Spleen (tissue), 11 donors: ENCODE data around the gene RGL4. TPM values are rescaled to one million over a fixed set of nuclear protein-coding genes. Genes with fewer than 3 reads are reported as not detected.

Experiments used
- DNase-seq: peaks from one replicate; pipeline ENCODE4 v3.0.0-alpha.2; 2020
- H3K27ac ChIP-seq, 8 donors: fragments of 200-600 bp; sonication (generic) in 7 of 8; 1 replicate in 4 of 8; 2 replicates in 4 of 8; pipeline versions ENCODE4 v1.5.0 to v1.8.0; 2016 to 2021; ENCODE audit warnings: inconsistent platforms in 4 of 8, mild to moderate bottlenecking in 4 of 8, moderate library complexity in 1 of 8
- H3K27me3 ChIP-seq, 7 donors: fragments of 200-600 bp; sonication (generic) in 6 of 7; replicated peaks in 1 of 7; 1 replicate in 4 of 7; 2 replicates in 3 of 7; pipeline versions ENCODE4 v1.5.0 to v1.8.0; 2016 to 2021; ENCODE audit warnings: inconsistent platforms in 3 of 7, mild to moderate bottlenecking in 1 of 7
- H3K36me3 ChIP-seq, 6 donors: fragments of 200-600 bp; sonication (generic) in 5 of 6; 1 replicate in 4 of 6; 2 replicates in 2 of 6; pipeline versions ENCODE4 v1.5.0 to v1.8.0; 2016 to 2021; ENCODE audit warnings: inconsistent platforms in 2 of 6
- H3K4me1 ChIP-seq, 6 donors: fragments of 200-600 bp; sonication (generic) in 5 of 6; 1 replicate in 3 of 6; 2 replicates in 3 of 6; pipeline versions ENCODE4 v1.5.0 to v1.8.0; 2016 to 2021; ENCODE audit warnings: inconsistent platforms in 3 of 6
- H3K4me3 ChIP-seq, 8 donors: fragments of 200-600 bp; sonication (generic) in 7 of 8; 1 replicate in 4 of 8; 2 replicates in 4 of 8; pipeline versions ENCODE4 v1.5.0 to v1.8.0; 2016 to 2021; ENCODE audit warnings: inconsistent platforms in 4 of 8, mild to moderate bottlenecking in 4 of 8, moderate library complexity in 2 of 8
- H3K9me3 ChIP-seq, 8 donors: fragments of 200-600 bp; sonication (generic) in 7 of 8; 1 replicate in 4 of 8; 2 replicates in 4 of 8; pipeline versions ENCODE4 v1.5.0 to v1.8.0; 2016 to 2021; ENCODE audit warnings: inconsistent platforms in 4 of 8
- CTCF ChIP-seq, 11 experiments: fragments of 200-600 bp in 7 of 11; fragments of 450-650 bp in 4 of 11; sonication (generic) in 4 of 11; IDR thresholded peaks in 8 of 11; conservative IDR thresholded peaks in 3 of 11; 1 replicate in 7 of 11; 2 replicates in 4 of 11; pipeline versions ENCODE4 v1.4.0 to v1.8.0; 2016 to 2021; ENCODE audit warnings: antibody characterized with exemption in 11 of 11, inconsistent platforms in 4 of 11, mild to moderate bottlenecking in 1 of 11
- POLR2A ChIP-seq, 3 donors: fragments of 450-650 bp; IDR thresholded peaks; one replicate each; pipeline ENCODE4 v1.5.1; 2017; ENCODE audit warnings: antibody characterized with exemption in 3 of 3, mild to moderate bottlenecking in 1 of 3
- POLR2AphosphoS5 ChIP-seq, 3 donors: sonication (generic); formaldehyde crosslinking; IDR thresholded peaks; one replicate each; pipeline ENCODE4 v1.5.1; 2017; ENCODE audit warnings: antibody characterized with exemption in 3 of 3
- WGBS, 5 donors: extraction: QIAGEN DNeasy Blood & Tissue Kit in 3 of 5; methylation state at CpG; one replicate each; pipeline versions ENCODE4 v1.1.5 to v1.1.7; 2013 to 2018; 5-methylcytosine and 5-hydroxymethylcytosine counted together
- intact Hi-C: fragments of 100-400 bp; cut with DNase I; formaldehyde crosslinking; loops from one replicate; pipeline ENCODE4 v1.15.0; 2023; ENCODE audit warnings: low total_unique reads
- polyA plus RNA-seq, 3 donors: library from polyadenylated mRNA; stranded (reverse); fragments of 200-250 nt; gene quantifications; one replicate each; pipeline ENCODE4 v1.2.1, GENCODE V29; 2013
- total RNA-seq, 7 donors: library from RNA; depleted of rRNA in 3 of 7; stranded (reverse); fragments of >200 nt in 3 of 7; fragmentation: NEBNext Ultra II Directional in 4 of 7; extraction: Animal tissue kit (Norgen Biotek cat#: 25700) in 4 of 7; gene quantifications; one replicate each; pipeline versions ENCODE4 v1.1.0 to v1.2.1, GENCODE V29; 2016 to 2021
- donor health status: healthy with polysubstance abuse.
- donor health status: DM: no; HTN: no; CAD: no; lungs with moderate emphysema.
- donor health status: DM: no; HTN: no; CAD: no.
- donor health status: Bipolar disorder and iron deficiency.
- donor health status: healthy.
- donor health status: DM: no; HTN: no; CAD: no.
- donor health status: DM: yes; HTN: yes; CAD: no.

Gene RGL4
- total and polyA plus RNA-seq, 10 donors: 9.6 to 46.6 (median 17.6) TPM

GRCh38 chr22:23695141-23695540 is 4.3 kb downstream of the RGL4 start:
- Histone ChIP-seq H3K9me3 (no peaks in the 10 kb centered on the region), H3K4me3 (peak overlapping the region in 1 of 8 donors; percentile 60), H3K27me3 (no peaks in the 10 kb centered on the region), H3K4me1 (peaks cover 2 to 46% (median 27%) of the 10 kb centered on the region in 6 donors), H3K27ac (peak overlapping the region; percentile 79 to 96 (median 94)), H3K36me3 (peaks cover 0 to 86% (median 37%) of the 10 kb centered on the region in 6 donors)
- TF ChIP-seq CTCF (IDR thresholded peaks at IDR 0.05 in 8 of 11, conservative IDR thresholded peaks at IDR 0.05 in 3 of 11) (no peak), POLR2A (IDR thresholded peaks at IDR 0.05) (no peak)
- no peak for DNase-seq
- WGBS, 5 donors: 31 to 63% (median 42%) methylated on average over 3 of the region's 3 CpGs
- intact Hi-C loops: no loop called here

- Histone ChIP-seq H3K4me1 (peaks cover 2 to 46% (median 27%) of the 10 kb centered on the region in 6 donors), H3K4me3 (peak overlapping the region in 3 of 8 donors; percentile 23 to 60 (median 25)), H3K27me3 (no peaks in the 10 kb centered on the region), H3K9me3 (no peaks in the 10 kb centered on the region), H3K27ac (peak overlapping the region; percentile 79 to 96 (median 94)), H3K36me3 (peaks cover 0 to 86% (median 42%) of the 10 kb centered on the region in 6 donors)
- WGBS, 5 donors: 54 to 79% (median 67%) methylated on average over 19 of the region's 19 CpGs
- intact Hi-C loops: no loop called here
- TF ChIP-seq POLR2A (IDR thresholded peaks at IDR 0.05) (no peak), CTCF (IDR thresholded peaks at IDR 0.05 in 8 of 11, conservative IDR thresholded peaks at IDR 0.05 in 3 of 11) (no peak), POLR2AphosphoS5 (IDR thresholded peaks at IDR 0.05) (no peak)
- DNase-seq: no peak
Observed at GRCh38 chr22:23695571-23696325, 4.9 kb downstream of the RGL4 start.

- 26 to 38% (median 36%) methylated on average over 9 to 13 of the region's 13 CpGs for WGBS, 5 donors
- H3K4me3 ChIP-seq: peak overlapping the region in 5 of 8 donors; percentile 9 to 60 (median 25)
- intact Hi-C loops: no loop called here
- H3K4me1 ChIP-seq: peaks cover 2 to 46% (median 27%) of the 10 kb centered on the region in 6 donors
- no peaks in the 10 kb centered on the region for H3K27me3 ChIP-seq
- DNase-seq: peak; percentile 93
- TF ChIP-seq POLR2A (IDR thresholded peaks at IDR 0.05): no peak
- peak in 1 of 11 experiments; percentile 13 for TF ChIP-seq CTCF (IDR thresholded peaks at IDR 0.05 in 8 of 11, conservative IDR thresholded peaks at IDR 0.05 in 3 of 11)
- TF ChIP-seq POLR2AphosphoS5 (IDR thresholded peaks at IDR 0.05): peak; percentile 78 to 88 (median 80)
- H3K27ac ChIP-seq: peak overlapping the region; percentile 79 to 96 (median 94)
- no peaks in the 10 kb centered on the region for H3K9me3 ChIP-seq
- peaks cover 0 to 86% (median 47%) of the 10 kb centered on the region in 6 donors for H3K36me3 ChIP-seq
Observed at GRCh38 chr22:23696326-23696851, 5.6 kb downstream of the RGL4 start.
